K562 (cell line): ENCODE data around the gene ZNF586. TPM values are rescaled to one million over a fixed set of nuclear protein-coding genes. Genes with fewer than 3 reads are reported as not detected.
A peak's percentile ranks its signal among the peaks of the same experiment; 100 is the strongest.

ENCODE experiments used
- HDGF ChIP-seq: fragments of 450-650 bp; IDR thresholded peaks from 2 replicates; pipeline ENCODE4 v1.6.1; 2016
- RBFOX2 ChIP-seq: fragments of 200-400 bp; formaldehyde crosslinking; IDR thresholded peaks from 2 replicates; pipeline ENCODE4 v1.6.1; 2017; ENCODE audit warnings: low read depth, mild to moderate bottlenecking, low read length, moderate library complexity
- XRCC5 ChIP-seq: fragments of 200-400 bp; formaldehyde crosslinking; IDR thresholded peaks from 2 replicates; pipeline ENCODE4 v1.6.1; 2017; ENCODE audit warnings: low read depth, mild to moderate bottlenecking, low read length
- ZSCAN29 ChIP-seq: fragments of 450-650 bp; IDR thresholded peaks from 2 replicates; pipeline ENCODE4 v1.6.1; 2017
- polyA plus RNA-seq, 8 experiments: library from polyadenylated mRNA; depleted of rRNA in 4 of 8; stranded (reverse) in 5 of 8; unstranded in 3 of 8; fragments of >200 nt; fragmentation: Nextera tagmentation in 2 of 8; fragmentation: Illumina TruSeq in 1 of 8; extraction: Ambion mirVana in 2 of 8; extraction: Trizol in 1 of 8; gene quantifications; 2 replicates each; pipeline versions ENCODE4 v1.2.1 to v1.2.3, GENCODE V29; 2011 to 2014; ENCODE audit warnings: inconsistent platforms in 1 of 8, missing spikeins in 1 of 8
- total RNA-seq, 7 experiments: library from RNA; depleted of rRNA in 6 of 7; stranded (reverse); fragments of >200 nt in 6 of 7; fragmentation: Illumina TruSeq in 2 of 7; extraction: Trizol in 2 of 7; gene quantifications; 2 replicates each; pipeline versions ENCODE4 v1.2.1 to v1.2.3, GENCODE V29; 2011 to 2021; ENCODE audit warnings: low replicate concordance in 1 of 7
- TF ChIP-seq, protein P1 (sequence below): sonication (generic); formaldehyde crosslinking; IDR thresholded peaks from 2 replicates; pipeline ENCODE4 v1.8.0; 2022; ENCODE audit warnings: mild to moderate bottlenecking, missing genetic modification reagents
- TF ChIP-seq, protein P2 (sequence below): fragments of 250-450 bp; sonication (Bioruptor Pico); IDR thresholded peaks from 2 replicates; pipeline ENCODE4 v1.4.0; 2020; ENCODE audit warnings: mild to moderate bottlenecking
- TF ChIP-seq, protein P3 (sequence below), 2 experiments: fragments of 450-650 bp in 1 of 2; sonication (generic) in 1 of 2; formaldehyde crosslinking in 1 of 2; IDR thresholded peaks; 2 replicates each; pipeline versions ENCODE4 v1.7.1 to v1.9.0; 2016 to 2022; ENCODE audit warnings: inconsistent platforms in 1 of 2, mild to moderate bottlenecking in 1 of 2, missing genetic modification reagents in 1 of 2
- TF ChIP-seq, protein P4 (sequence below): fragments of 450-650 bp; formaldehyde crosslinking; IDR thresholded peaks from 2 replicates; pipeline ENCODE4 v1.4.0; 2020; ENCODE audit warnings: mild to moderate bottlenecking, moderate library complexity

ZNF586 gene
- total and polyA plus RNA-seq, 9 of the 15 experiments (the other 6 are each of a cell fraction or from before 2014, with no cell fraction given) = 2.5 to 12.6 (median 8.4) TPM

DNA sequence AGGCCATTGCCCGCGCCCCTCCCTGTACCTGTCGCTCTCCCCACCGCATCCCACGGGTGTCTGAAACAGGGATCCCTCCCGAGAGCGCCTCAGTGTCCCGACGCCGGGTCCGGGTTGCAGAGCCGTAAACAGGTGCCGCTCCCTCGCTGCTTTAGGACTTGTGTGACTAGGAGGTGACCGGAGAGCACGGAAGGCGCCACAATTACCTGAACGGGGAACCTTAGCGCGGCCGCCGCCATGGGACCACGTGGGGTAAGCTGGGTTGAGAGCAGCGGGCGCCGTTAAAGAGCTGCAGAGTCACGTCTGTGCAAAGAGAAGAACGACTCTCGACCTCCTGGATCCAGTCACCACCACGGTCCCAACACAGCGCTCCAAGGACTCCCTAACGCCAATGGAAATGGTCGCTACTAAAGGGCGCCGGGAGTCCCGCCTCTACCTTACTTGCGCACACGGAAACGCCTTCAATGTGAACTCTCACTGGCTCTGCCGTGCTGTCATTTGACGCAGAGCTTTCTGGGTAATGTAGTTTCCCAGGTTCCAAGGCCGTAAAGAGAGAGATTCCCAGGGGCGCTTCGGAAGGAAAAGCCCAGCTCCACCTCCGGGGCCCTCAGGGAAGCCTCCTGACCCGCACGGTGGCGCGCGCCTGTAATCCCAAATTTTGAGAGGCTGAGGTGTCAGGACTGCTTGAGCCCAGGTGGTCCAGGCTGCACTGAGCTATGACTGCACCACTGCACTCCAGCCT, 45.2 kb downstream of the ZNF586 start, which contains the start of gene ZNF552 (continued):
- TF ChIP-seq, protein P1, sequence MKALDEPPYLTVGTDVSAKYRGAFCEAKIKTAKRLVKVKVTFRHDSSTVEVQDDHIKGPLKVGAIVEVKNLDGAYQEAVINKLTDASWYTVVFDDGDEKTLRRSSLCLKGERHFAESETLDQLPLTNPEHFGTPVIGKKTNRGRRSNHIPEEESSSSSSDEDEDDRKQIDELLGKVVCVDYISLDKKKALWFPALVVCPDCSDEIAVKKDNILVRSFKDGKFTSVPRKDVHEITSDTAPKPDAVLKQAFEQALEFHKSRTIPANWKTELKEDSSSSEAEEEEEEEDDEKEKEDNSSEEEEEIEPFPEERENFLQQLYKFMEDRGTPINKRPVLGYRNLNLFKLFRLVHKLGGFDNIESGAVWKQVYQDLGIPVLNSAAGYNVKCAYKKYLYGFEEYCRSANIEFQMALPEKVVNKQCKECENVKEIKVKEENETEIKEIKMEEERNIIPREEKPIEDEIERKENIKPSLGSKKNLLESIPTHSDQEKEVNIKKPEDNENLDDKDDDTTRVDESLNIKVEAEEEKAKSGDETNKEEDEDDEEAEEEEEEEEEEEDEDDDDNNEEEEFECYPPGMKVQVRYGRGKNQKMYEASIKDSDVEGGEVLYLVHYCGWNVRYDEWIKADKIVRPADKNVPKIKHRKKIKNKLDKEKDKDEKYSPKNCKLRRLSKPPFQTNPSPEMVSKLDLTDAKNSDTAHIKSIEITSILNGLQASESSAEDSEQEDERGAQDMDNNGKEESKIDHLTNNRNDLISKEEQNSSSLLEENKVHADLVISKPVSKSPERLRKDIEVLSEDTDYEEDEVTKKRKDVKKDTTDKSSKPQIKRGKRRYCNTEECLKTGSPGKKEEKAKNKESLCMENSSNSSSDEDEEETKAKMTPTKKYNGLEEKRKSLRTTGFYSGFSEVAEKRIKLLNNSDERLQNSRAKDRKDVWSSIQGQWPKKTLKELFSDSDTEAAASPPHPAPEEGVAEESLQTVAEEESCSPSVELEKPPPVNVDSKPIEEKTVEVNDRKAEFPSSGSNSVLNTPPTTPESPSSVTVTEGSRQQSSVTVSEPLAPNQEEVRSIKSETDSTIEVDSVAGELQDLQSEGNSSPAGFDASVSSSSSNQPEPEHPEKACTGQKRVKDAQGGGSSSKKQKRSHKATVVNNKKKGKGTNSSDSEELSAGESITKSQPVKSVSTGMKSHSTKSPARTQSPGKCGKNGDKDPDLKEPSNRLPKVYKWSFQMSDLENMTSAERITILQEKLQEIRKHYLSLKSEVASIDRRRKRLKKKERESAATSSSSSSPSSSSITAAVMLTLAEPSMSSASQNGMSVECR = peak; percentile 71
- TF ChIP-seq ZSCAN29 = no peak
- TF ChIP-seq, protein P2, sequence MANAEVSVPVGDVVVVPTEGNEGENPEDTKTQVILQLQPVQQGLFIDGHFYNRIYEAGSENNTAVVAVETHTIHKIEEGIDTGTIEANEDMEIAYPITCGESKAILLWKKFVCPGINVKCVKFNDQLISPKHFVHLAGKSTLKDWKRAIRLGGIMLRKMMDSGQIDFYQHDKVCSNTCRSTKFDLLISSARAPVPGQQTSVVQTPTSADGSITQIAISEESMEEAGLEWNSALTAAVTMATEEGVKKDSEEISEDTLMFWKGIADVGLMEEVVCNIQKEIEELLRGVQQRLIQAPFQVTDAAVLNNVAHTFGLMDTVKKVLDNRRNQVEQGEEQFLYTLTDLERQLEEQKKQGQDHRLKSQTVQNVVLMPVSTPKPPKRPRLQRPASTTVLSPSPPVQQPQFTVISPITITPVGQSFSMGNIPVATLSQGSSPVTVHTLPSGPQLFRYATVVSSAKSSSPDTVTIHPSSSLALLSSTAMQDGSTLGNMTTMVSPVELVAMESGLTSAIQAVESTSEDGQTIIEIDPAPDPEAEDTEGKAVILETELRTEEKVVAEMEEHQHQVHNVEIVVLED (CRISPR knock-in tag) = peak; percentile 68
- TF ChIP-seq HDGF = no peak
- TF ChIP-seq XRCC5 = no peak
- TF ChIP-seq, protein P3, sequence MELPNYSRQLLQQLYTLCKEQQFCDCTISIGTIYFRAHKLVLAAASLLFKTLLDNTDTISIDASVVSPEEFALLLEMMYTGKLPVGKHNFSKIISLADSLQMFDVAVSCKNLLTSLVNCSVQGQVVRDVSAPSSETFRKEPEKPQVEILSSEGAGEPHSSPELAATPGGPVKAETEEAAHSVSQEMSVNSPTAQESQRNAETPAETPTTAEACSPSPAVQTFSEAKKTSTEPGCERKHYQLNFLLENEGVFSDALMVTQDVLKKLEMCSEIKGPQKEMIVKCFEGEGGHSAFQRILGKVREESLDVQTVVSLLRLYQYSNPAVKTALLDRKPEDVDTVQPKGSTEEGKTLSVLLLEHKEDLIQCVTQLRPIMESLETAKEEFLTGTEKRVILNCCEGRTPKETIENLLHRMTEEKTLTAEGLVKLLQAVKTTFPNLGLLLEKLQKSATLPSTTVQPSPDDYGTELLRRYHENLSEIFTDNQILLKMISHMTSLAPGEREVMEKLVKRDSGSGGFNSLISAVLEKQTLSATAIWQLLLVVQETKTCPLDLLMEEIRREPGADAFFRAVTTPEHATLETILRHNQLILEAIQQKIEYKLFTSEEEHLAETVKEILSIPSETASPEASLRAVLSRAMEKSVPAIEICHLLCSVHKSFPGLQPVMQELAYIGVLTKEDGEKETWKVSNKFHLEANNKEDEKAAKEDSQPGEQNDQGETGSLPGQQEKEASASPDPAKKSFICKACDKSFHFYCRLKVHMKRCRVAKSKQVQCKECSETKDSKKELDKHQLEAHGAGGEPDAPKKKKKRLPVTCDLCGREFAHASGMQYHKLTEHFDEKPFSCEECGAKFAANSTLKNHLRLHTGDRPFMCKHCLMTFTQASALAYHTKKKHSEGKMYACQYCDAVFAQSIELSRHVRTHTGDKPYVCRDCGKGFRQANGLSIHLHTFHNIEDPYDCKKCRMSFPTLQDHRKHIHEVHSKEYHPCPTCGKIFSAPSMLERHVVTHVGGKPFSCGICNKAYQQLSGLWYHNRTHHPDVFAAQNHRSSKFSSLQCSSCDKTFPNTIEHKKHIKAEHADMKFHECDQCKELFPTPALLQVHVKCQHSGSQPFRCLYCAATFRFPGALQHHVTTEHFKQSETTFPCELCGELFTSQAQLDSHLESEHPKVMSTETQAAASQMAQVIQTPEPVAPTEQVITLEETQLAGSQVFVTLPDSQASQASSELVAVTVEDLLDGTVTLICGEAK (IDR thresholded peaks at IDR 0.05) = peak; percentile 86
- TF ChIP-seq, protein P3 (CRISPR knock-in tag; IDR thresholded peaks at IDR 0.05) = no peak
- peak; percentile 83 for TF ChIP-seq RBFOX2
- TF ChIP-seq, protein P4, sequence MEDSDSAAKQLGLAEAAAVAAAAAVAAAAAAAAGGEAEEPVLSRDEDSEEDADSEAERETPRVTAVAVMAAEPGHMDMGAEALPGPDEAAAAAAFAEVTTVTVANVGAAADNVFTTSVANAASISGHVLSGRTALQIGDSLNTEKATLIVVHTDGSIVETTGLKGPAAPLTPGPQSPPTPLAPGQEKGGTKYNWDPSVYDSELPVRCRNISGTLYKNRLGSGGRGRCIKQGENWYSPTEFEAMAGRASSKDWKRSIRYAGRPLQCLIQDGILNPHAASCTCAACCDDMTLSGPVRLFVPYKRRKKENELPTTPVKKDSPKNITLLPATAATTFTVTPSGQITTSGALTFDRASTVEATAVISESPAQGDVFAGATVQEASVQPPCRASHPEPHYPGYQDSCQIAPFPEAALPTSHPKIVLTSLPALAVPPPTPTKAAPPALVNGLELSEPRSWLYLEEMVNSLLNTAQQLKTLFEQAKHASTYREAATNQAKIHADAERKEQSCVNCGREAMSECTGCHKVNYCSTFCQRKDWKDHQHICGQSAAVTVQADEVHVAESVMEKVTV = no peak
